Neural cell (in vitro differentiated cells): ENCODE measurements around the gene PDE3B.
A peak's percentile ranks its signal among the peaks of the same experiment; 100 is the strongest.

ENCODE experiments used
- EP300 ChIP-seq: fragments of 450-650 bp; conservative IDR thresholded peaks from 2 replicates; pipeline ENCODE4 v1.6.1; 2014; ENCODE audit warnings: antibody characterized with exemption, mild to moderate bottlenecking, moderate library complexity; ENCODE audit not compliant: poor library complexity, severe bottlenecking
- TF ChIP-seq, protein P1 (sequence below): fragments of 450-650 bp; IDR thresholded peaks from 2 replicates; pipeline ENCODE4 v1.5.1; 2014; ENCODE audit warnings: antibody characterized with exemption, mild to moderate bottlenecking, moderate library complexity; ENCODE audit not compliant: poor library complexity, severe bottlenecking

DNA sequence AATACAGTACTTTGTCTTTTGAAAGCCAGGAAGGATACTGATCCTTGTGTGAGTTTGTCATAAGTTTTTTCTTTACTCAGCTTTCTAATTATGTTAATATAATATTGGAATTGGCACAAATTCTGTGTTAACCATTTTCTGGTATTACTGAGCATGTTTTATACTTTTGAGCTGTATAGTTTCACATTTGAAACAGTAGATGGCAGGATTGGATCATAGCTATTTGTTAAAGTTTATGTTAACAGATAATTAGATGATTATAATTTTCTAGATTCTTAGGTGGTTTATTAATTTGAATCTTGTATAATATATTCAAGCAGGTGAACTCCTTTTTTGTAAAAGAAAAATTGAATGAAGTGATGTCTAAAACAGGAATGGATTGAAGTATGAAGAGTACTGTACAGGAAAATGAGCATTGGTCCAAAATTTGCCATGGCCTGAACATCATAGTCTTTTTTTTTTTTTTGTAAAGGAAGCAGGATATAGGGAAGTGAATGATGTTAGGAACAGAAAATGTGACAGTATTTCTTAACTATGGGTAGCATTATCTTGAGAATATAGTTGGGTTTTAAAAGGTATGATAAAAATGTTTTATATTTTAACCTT lies 146.4 kb downstream of the PDE3B start:
- TF ChIP-seq, protein P1, sequence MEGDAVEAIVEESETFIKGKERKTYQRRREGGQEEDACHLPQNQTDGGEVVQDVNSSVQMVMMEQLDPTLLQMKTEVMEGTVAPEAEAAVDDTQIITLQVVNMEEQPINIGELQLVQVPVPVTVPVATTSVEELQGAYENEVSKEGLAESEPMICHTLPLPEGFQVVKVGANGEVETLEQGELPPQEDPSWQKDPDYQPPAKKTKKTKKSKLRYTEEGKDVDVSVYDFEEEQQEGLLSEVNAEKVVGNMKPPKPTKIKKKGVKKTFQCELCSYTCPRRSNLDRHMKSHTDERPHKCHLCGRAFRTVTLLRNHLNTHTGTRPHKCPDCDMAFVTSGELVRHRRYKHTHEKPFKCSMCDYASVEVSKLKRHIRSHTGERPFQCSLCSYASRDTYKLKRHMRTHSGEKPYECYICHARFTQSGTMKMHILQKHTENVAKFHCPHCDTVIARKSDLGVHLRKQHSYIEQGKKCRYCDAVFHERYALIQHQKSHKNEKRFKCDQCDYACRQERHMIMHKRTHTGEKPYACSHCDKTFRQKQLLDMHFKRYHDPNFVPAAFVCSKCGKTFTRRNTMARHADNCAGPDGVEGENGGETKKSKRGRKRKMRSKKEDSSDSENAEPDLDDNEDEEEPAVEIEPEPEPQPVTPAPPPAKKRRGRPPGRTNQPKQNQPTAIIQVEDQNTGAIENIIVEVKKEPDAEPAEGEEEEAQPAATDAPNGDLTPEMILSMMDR: peak; percentile 58
- no peak for TF ChIP-seq EP300
